Nephron (organoid): ENCODE data around the gene PLA2G4D.

Experiments used
- H3K27ac Mint-ChIP-seq, 3 experiments: 2 replicates each; pipeline ENCODE4 v1.8.0; 2020; ENCODE audit warnings: mixed read lengths in 3 of 3, mild to moderate bottlenecking in 2 of 3, moderate library complexity in 1 of 3
- H3K27me3 Mint-ChIP-seq: 2 replicates; pipeline ENCODE4 v1.8.0; 2021; ENCODE audit warnings: low read depth, mild to moderate bottlenecking, moderate library complexity, mixed read lengths
- H3K36me3 Mint-ChIP-seq: 2 replicates; pipeline ENCODE4 v1.8.0; 2020; ENCODE audit warnings: low read depth, mixed read lengths
- H3K4me1 Mint-ChIP-seq: 2 replicates; pipeline ENCODE4 v1.8.0; 2020; ENCODE audit warnings: mixed read lengths
- H3K4me3 Mint-ChIP-seq, 3 experiments: 2 replicates each; pipeline ENCODE4 v1.8.0; 2020; ENCODE audit warnings: mild to moderate bottlenecking in 3 of 3, mixed read lengths in 3 of 3, moderate library complexity in 2 of 3
- H3K9me3 Mint-ChIP-seq: 2 replicates; pipeline ENCODE4 v1.8.0; 2020; ENCODE audit warnings: mixed read lengths
- TF ChIP-seq, protein P1 (sequence below), 3 experiments: fragments of 200-600 bp; sonication (generic); IDR thresholded peaks; one replicate each; pipeline ENCODE4 v1.5.0; 2021; ENCODE audit warnings: antibody characterized with exemption in 3 of 3; ENCODE audit not compliant: unreplicated experiment in 3 of 3

PLA2G4D gene

GRCh38 chr15:42120285-42120684 is 25.9 kb upstream of the PLA2G4D start:
- Mint-ChIP-seq H3K27ac (no peak overlapping the region), H3K9me3 (peaks cover 3% of the 10 kb centered on the region), H3K36me3 (no peaks in the 10 kb centered on the region), H3K4me1 (peaks cover 7% of the 10 kb centered on the region), H3K27me3 (peaks cover 9% of the 10 kb centered on the region), H3K4me3 (no peak overlapping the region)
- TF ChIP-seq, protein P1, sequence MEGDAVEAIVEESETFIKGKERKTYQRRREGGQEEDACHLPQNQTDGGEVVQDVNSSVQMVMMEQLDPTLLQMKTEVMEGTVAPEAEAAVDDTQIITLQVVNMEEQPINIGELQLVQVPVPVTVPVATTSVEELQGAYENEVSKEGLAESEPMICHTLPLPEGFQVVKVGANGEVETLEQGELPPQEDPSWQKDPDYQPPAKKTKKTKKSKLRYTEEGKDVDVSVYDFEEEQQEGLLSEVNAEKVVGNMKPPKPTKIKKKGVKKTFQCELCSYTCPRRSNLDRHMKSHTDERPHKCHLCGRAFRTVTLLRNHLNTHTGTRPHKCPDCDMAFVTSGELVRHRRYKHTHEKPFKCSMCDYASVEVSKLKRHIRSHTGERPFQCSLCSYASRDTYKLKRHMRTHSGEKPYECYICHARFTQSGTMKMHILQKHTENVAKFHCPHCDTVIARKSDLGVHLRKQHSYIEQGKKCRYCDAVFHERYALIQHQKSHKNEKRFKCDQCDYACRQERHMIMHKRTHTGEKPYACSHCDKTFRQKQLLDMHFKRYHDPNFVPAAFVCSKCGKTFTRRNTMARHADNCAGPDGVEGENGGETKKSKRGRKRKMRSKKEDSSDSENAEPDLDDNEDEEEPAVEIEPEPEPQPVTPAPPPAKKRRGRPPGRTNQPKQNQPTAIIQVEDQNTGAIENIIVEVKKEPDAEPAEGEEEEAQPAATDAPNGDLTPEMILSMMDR (IDR thresholded peaks at IDR 0.05; ENCODE audit: unreplicated experiment in 3 of 3): no peak

DNA sequence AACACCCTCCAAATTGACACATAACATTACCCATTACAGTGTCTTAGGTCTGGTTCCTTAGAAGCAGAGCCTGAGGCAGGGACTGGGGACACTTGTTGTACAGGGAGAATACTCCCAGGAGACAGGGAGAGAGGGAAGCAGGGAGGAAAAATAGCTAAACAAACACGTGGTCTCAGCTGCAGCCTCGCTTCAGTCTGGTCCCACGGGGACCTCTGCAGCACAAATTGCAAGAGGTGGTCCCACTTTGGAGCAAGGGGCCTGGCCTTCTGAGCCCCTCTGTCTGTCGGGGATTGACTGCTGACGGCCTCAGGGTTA is 25.0 kb upstream of the PLA2G4D start:
- H3K36me3 Mint-ChIP-seq: no peaks in the 10 kb centered on the region
- H3K9me3 Mint-ChIP-seq: peaks cover 3% of the 10 kb centered on the region
- peaks cover 7% of the 10 kb centered on the region for H3K27me3 Mint-ChIP-seq
- H3K27ac Mint-ChIP-seq: no peak overlapping the region
- TF ChIP-seq, protein P1 (IDR thresholded peaks at IDR 0.05; ENCODE audit: unreplicated experiment in 3 of 3): no peak
- H3K4me1 Mint-ChIP-seq: peaks cover 7% of the 10 kb centered on the region
- no peak overlapping the region for H3K4me3 Mint-ChIP-seq

DNA sequence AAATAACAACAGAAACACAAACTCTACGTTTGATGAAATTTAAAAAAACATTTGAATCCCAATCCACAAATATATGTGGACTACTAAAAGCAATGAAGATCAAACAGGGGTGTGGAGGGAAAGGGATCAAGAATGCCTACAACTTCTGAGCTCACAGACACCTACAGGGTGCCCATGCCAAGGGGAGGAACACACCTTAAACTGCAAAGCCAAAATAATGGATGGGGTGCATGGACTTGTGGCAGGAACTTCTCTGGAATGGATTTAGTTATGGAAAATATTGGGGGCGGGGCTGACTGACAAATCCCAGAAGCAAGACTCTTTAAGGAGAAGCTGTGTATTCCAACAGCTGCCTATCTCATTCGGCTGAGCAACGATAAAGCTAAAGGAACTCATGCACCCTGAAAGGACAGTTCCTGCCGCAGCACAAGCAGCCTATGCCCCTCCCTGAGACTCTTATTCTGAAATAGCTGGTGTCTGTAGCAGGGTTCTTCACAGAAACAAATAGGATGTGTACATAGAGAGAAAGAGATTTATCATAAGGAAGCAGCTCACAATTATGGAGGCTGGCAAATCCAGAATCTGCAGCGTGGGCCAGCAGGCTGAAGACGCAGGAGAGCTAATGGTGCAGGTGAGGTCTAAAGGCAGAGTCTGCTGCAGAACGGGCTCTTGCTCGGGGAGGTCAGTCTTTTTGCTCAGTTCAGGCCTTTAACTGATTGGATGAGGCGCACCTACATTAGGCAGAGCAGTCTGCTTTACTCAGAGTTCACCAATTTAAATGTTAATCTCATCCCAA is 24.5 kb upstream of the PLA2G4D start:
- Mint-ChIP-seq H3K4me3 (peak overlapping the region in 2 of 3 experiments; percentile 8 to 12), H3K27ac (no peak overlapping the region), H3K36me3 (no peaks in the 10 kb centered on the region), H3K27me3 (peaks cover 7% of the 10 kb centered on the region), H3K9me3 (peaks cover 3% of the 10 kb centered on the region), H3K4me1 (peaks cover 7% of the 10 kb centered on the region)
- TF ChIP-seq, protein P1 (IDR thresholded peaks at IDR 0.05; ENCODE audit: unreplicated experiment in 3 of 3): no peak

- Mint-ChIP-seq H3K27ac (no peak overlapping the region), H3K4me3 (no peak overlapping the region), H3K36me3 (no peaks in the 10 kb centered on the region), H3K27me3 (peaks cover 3% of the 10 kb centered on the region), H3K9me3 (peaks cover 15% of the 10 kb centered on the region), H3K4me1 (peaks cover 3% of the 10 kb centered on the region)
- TF ChIP-seq, protein P1 (IDR thresholded peaks at IDR 0.05; ENCODE audit: unreplicated experiment in 3 of 3): no peak
Observed at GRCh38 chr15:42111924-42112323, 17.6 kb upstream of the PLA2G4D start.

DNA sequence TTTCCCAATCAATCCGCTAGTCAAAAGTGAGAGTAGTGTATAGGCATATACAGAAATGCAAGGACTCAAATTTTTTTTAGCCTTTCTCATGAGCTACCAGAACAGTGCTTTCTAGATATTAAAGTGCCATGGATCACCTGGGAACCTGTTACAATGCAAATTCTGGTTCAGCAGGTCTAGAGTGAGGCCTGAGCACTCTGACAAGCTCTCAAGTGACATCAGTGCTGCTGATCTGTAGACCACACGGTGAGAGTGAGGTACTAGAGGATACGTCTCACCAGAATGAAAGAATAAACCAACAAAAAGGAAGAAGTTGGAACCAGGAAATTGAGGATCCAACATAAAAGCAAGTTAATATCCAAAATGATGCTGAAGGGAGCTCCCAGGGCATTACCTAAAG is 16.0 kb upstream of the PLA2G4D start:
- Mint-ChIP-seq H3K27ac (no peak overlapping the region), H3K9me3 (peaks cover 12% of the 10 kb centered on the region), H3K27me3 (no peaks in the 10 kb centered on the region), H3K36me3 (no peaks in the 10 kb centered on the region), H3K4me3 (no peak overlapping the region), H3K4me1 (peaks cover 3% of the 10 kb centered on the region)
- TF ChIP-seq, protein P1 (IDR thresholded peaks at IDR 0.05; ENCODE audit: unreplicated experiment in 3 of 3): no peak

DNA sequence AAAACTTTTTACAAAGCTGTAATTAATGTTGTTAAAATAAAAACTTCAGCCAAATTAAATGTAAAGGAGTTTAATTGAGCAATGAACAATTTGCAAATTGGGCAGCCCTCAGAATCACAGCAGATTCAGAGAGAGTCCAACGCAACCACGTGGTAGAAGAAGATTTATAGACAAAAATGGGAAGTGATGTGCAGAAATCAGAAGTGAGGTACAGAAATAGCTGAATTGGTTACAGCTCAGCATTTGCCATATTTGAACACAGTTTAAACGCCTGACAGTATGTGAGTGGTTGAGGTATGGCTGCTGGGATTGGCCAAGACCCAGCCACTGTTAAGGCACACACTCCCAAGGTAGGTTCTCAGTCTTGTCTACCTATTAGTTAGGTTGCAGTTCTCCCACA is 14.4 kb upstream of the PLA2G4D start:
- H3K27ac Mint-ChIP-seq: no peak overlapping the region
- peaks cover 12% of the 10 kb centered on the region for H3K9me3 Mint-ChIP-seq
- H3K4me3 Mint-ChIP-seq: no peak overlapping the region
- H3K27me3 Mint-ChIP-seq: no peaks in the 10 kb centered on the region
- TF ChIP-seq, protein P1 (IDR thresholded peaks at IDR 0.05; ENCODE audit: unreplicated experiment in 3 of 3): no peak
- peaks cover 3% of the 10 kb centered on the region for H3K4me1 Mint-ChIP-seq
- H3K36me3 Mint-ChIP-seq: no peaks in the 10 kb centered on the region
